ENCODE results near the gene LBX2. TPM values are rescaled to one million over a fixed set of nuclear protein-coding genes. Genes with fewer than 3 reads are reported as not detected.
"Not testable (repeated sequence)": the region's sequence is repeated elsewhere in the genome, so short reads cannot be mapped to it uniquely, and the experiment has no call there.

LBX2 gene
- total RNA-seq, 1 experiment from 2014 or later, result 0.45 TPM

GRCh38 chr2:74482801-74483674 is 16.4 kb downstream of the LBX2 start, which contains the start of the genes CCDC142 and TTC31:
Gene CCDC142 (minus strand): TSS chr2:74482998. CDS start chr2:74482837, 161 bp downstream.
Gene TTC31 (plus strand): TSS chr2:74483081. CDS start chr2:74483096, 15 bp downstream.
- DNase-seq (ENCODE audit: low spot score), result peak; percentile 94

GRCh38 chr2:74481961-74482800 is 17.2 kb downstream of the LBX2 start:
- DNase-seq (ENCODE audit: low spot score), result no peak

GRCh38 chr2:74481431-74481830 is 18.0 kb downstream of the LBX2 start:
- no peak for DNase-seq (ENCODE audit: low spot score)

- DNase-seq (ENCODE audit: low spot score), result no peak
These were observed 24.5 kb downstream of the LBX2 start for GRCh38 chr2:74474899-74475298.

- no peak for DNase-seq (ENCODE audit: low spot score)
These were observed 24.9 kb downstream of the LBX2 start for GRCh38 chr2:74474481-74474880.

GRCh38 chr2:74472945-74473258 is 26.5 kb downstream of the LBX2 start:
- no peak for DNase-seq (ENCODE audit: low spot score)

- DNase-seq (ENCODE audit: low spot score), result peak; percentile 79
These were observed 27.1 kb downstream of the LBX2 start, which contains the start of gene MRPL53 for GRCh38 chr2:74472086-74472944. Gene MRPL53 (minus strand): TSS chr2:74472680. CDS start chr2:74472660, 20 bp downstream.

GRCh38 chr2:74471332-74472065 is 27.9 kb downstream of the LBX2 start:
- no peak for DNase-seq (ENCODE audit: low spot score)

- not testable (repeated sequence) for DNase-seq (ENCODE audit: low spot score)
These were observed 28.7 kb downstream of the LBX2 start for GRCh38 chr2:74470742-74471141.

GRCh38 chr2:74464406-74464805 is 35.0 kb downstream of the LBX2 start:
- no peak for DNase-seq (ENCODE audit: low spot score)

- no peak for DNase-seq (ENCODE audit: low spot score)
These were observed 36.7 kb downstream of the LBX2 start for GRCh38 chr2:74462786-74463105.

GRCh38 chr2:74462054-74462785 is 37.2 kb downstream of the LBX2 start:
- no peak for DNase-seq (ENCODE audit: low spot score)

GRCh38 chr2:74461187-74462053 is 38.0 kb downstream of the LBX2 start:
- no peak for DNase-seq (ENCODE audit: low spot score)

- not testable (repeated sequence) for DNase-seq (ENCODE audit: low spot score)
These were observed 39.2 kb downstream of the LBX2 start for GRCh38 chr2:74460187-74460586.

- not testable (repeated sequence) for DNase-seq (ENCODE audit: low spot score)
These were observed 39.8 kb downstream of the LBX2 start for GRCh38 chr2:74459503-74460118.

- DNase-seq (ENCODE audit: low spot score), result no peak
These were observed 40.5 kb downstream of the LBX2 start for GRCh38 chr2:74458938-74459363.

- peak; percentile 100 for DNase-seq (ENCODE audit: low spot score)
These were observed 41.1 kb downstream of the LBX2 start, which contains the start of gene WBP1 for GRCh38 chr2:74458132-74458937. Gene WBP1 (plus strand): TSS chr2:74458438. CDS start chr2:74458603, 165 bp downstream.

Data from A172 (cell line).